Mesothelial cell of epicardium (in vitro differentiated cells): ENCODE data around the gene RASSF5. TPM values are rescaled to one million over a fixed set of nuclear protein-coding genes. Genes with fewer than 3 reads are reported as not detected.

ENCODE experiments used
- DNase-seq, 2 experiments: peaks; one replicate each; pipeline ENCODE4 v3.0.0; 2021; ENCODE audit warnings: low spot score in 2 of 2; ENCODE audit not compliant: unreplicated experiment in 2 of 2
- H3K27ac Mint-ChIP-seq: 2 replicates; pipeline ENCODE4 v1.8.0; 2021; ENCODE audit warnings: mixed read lengths
- H3K27me3 Mint-ChIP-seq: 2 replicates; pipeline ENCODE4 v1.8.0; 2021; ENCODE audit warnings: low read depth, mixed read lengths
- H3K36me3 Mint-ChIP-seq: 2 replicates; pipeline ENCODE4 v1.8.0; 2021; ENCODE audit warnings: mixed read lengths
- H3K4me1 Mint-ChIP-seq: 2 replicates; pipeline ENCODE4 v1.8.0; 2021; ENCODE audit warnings: mixed read lengths
- H3K4me3 Mint-ChIP-seq: 2 replicates; pipeline ENCODE4 v1.8.0; 2021; ENCODE audit warnings: mild to moderate bottlenecking, moderate library complexity, mixed read lengths
- H3K9me3 Mint-ChIP-seq: 2 replicates; pipeline ENCODE4 v1.8.0; 2021; ENCODE audit warnings: mixed read lengths
- total RNA-seq: library from RNA; stranded (reverse); gene quantifications from 3 replicates; pipeline ENCODE4 v1.2.1, GENCODE V29; 2021
- TF ChIP-seq, protein P1 (sequence below): fragments of 200-600 bp; sonication (generic); IDR thresholded peaks from one replicate; pipeline ENCODE4 v1.5.0; 2021; ENCODE audit warnings: antibody characterized with exemption; ENCODE audit not compliant: unreplicated experiment

Gene RASSF5
- total RNA-seq, 1 donor from 2014 or later, result 6.8 TPM

DNA sequence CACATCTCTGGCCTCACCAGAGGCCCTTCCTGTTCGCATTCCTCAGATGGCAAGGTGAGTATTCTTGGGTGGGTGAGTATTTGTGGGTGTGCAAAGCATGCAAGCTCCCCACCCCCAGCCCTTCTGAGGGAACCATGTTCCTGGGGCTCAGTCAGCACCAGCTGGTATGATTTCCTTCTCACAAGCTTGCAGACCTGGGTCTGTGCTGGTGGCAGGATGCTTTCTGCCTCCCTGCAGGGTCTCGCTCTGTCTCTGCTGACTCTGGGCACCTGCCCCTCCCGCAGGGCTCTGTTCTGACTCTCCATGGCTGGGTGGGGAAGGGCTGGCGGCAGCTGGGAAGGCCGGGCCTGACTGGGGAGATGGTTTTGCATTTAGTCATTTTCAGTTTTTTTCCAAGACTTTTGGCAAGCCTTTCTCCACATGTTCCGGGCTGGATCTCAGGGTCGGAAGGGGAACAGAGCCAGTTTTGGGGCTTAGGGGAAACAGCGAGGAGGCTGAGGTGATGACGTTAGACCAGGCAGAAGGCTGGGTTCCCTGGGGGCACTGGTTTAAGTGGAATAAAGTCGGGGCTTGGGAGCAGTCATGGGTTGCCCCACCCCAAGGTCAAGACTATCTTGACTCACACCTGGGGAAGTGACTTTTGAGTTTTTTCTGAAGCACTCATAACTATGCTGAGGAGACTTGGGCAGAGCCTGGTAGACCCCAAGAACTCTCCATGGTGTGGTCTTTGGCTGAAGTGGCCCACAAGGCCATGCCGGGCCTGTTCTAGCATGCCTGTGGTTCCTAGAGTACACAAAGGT lies 6.2 kb downstream of the RASSF5 start:
- Mint-ChIP-seq H3K27ac (peak overlapping the region; percentile 66), H3K9me3 (no peaks in the 10 kb centered on the region), H3K4me1 (peaks cover 50% of the 10 kb centered on the region), H3K4me3 (no peak overlapping the region), H3K27me3 (peaks cover 50% of the 10 kb centered on the region), H3K36me3 (no peaks in the 10 kb centered on the region)
- no peak for DNase-seq
- TF ChIP-seq, protein P1, sequence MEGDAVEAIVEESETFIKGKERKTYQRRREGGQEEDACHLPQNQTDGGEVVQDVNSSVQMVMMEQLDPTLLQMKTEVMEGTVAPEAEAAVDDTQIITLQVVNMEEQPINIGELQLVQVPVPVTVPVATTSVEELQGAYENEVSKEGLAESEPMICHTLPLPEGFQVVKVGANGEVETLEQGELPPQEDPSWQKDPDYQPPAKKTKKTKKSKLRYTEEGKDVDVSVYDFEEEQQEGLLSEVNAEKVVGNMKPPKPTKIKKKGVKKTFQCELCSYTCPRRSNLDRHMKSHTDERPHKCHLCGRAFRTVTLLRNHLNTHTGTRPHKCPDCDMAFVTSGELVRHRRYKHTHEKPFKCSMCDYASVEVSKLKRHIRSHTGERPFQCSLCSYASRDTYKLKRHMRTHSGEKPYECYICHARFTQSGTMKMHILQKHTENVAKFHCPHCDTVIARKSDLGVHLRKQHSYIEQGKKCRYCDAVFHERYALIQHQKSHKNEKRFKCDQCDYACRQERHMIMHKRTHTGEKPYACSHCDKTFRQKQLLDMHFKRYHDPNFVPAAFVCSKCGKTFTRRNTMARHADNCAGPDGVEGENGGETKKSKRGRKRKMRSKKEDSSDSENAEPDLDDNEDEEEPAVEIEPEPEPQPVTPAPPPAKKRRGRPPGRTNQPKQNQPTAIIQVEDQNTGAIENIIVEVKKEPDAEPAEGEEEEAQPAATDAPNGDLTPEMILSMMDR, result no peak

DNA sequence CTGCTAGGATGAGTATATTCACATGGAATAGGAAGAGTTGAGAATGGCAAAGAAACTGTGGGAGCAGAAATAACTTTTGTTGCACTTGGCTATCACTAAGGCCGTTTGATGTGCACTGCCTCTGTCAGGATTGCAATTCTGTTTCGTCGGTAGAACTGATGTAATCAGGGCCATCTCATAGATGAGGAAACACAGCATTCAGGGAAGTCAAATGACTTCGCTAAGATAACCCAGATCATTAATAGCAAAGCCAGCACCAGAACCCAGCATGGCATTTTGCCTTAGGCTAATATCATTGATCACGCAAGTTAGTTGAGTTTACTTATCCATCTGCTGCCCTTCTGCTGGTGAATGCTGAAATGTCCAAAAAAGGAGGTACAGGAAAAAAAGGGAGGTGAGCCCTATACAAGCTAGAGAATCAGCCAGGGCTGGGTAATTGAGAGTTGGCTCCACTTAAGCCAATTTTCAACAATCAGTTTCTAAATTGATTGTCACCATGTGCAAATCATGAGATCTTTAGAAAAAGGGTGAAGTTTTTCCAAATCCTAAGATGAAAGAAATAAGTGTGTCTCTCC lies 7.6 kb downstream of the RASSF5 start:
- TF ChIP-seq, protein P1, result no peak
- peaks cover 37% of the 10 kb centered on the region for H3K4me1 Mint-ChIP-seq
- no peaks in the 10 kb centered on the region for H3K36me3 Mint-ChIP-seq
- H3K9me3 Mint-ChIP-seq, result no peaks in the 10 kb centered on the region
- H3K27ac Mint-ChIP-seq, result no peak overlapping the region
- DNase-seq, result no peak
- peaks cover 36% of the 10 kb centered on the region for H3K27me3 Mint-ChIP-seq
- H3K4me3 Mint-ChIP-seq, result no peak overlapping the region

GRCh38 chr1:206516728-206516990 lies 9.3 kb downstream of the RASSF5 start:
- no peak overlapping the region for H3K4me3 Mint-ChIP-seq
- H3K9me3 Mint-ChIP-seq, result no peaks in the 10 kb centered on the region
- H3K27me3 Mint-ChIP-seq, result peaks cover 22% of the 10 kb centered on the region
- no peak overlapping the region for H3K27ac Mint-ChIP-seq
- H3K36me3 Mint-ChIP-seq, result no peaks in the 10 kb centered on the region
- no peak for DNase-seq
- H3K4me1 Mint-ChIP-seq, result peaks cover 39% of the 10 kb centered on the region
- TF ChIP-seq, protein P1, result no peak

DNA sequence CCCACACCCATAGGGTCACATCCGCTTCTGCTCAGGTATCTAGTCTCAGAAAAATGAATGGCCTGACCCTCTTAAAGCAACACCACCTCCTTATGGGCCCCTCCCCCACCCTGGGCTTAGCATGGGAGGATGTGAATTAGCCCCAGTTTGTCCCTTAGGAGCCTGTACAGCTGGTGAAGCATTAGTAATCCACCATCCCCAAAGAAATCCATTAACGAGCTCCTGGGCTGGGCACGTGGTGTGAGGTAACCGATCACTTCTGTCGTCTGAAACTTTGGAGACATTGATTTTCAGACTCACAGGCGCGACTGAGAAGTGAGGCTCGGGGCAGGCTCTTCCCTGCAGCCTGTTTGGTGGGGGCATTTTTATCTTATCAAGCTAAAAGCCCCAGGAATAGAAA lies 10.5 kb downstream of the RASSF5 start:
- peaks cover 36% of the 10 kb centered on the region for H3K4me1 Mint-ChIP-seq
- no peaks in the 10 kb centered on the region for H3K9me3 Mint-ChIP-seq
- H3K27me3 Mint-ChIP-seq, result peaks cover 20% of the 10 kb centered on the region
- no peak for DNase-seq
- no peak overlapping the region for H3K27ac Mint-ChIP-seq
- TF ChIP-seq, protein P1, result no peak
- H3K4me3 Mint-ChIP-seq, result no peak overlapping the region
- H3K36me3 Mint-ChIP-seq, result no peaks in the 10 kb centered on the region

GRCh38 chr1:206518206-206518605 lies 10.9 kb downstream of the RASSF5 start:
- H3K36me3 Mint-ChIP-seq, result no peaks in the 10 kb centered on the region
- H3K27me3 Mint-ChIP-seq, result peaks cover 20% of the 10 kb centered on the region
- TF ChIP-seq, protein P1, result no peak
- DNase-seq, result no peak
- no peak overlapping the region for H3K27ac Mint-ChIP-seq
- H3K9me3 Mint-ChIP-seq, result no peaks in the 10 kb centered on the region
- H3K4me3 Mint-ChIP-seq, result no peak overlapping the region
- H3K4me1 Mint-ChIP-seq, result peaks cover 35% of the 10 kb centered on the region
